DOHH2 (cell line): ENCODE data around the gene IMMT.

Source experiments
- EZH2phosphoT487 ChIP-seq: fragments of 200-600 bp; sonication (generic); IDR thresholded peaks from 2 replicates; pipeline ENCODE4 v1.6.1; 2017; ENCODE audit warnings: borderline replicate concordance, mild to moderate bottlenecking, antibody characterized with exemption, low read length, moderate library complexity, mixed read lengths
- TF ChIP-seq, protein P1 (sequence below): fragments of 200-600 bp; sonication (generic); IDR thresholded peaks from one replicate; pipeline ENCODE4 v1.5.1; 2014; ENCODE audit warnings: antibody characterized with exemption, mild to moderate bottlenecking, low read depth, low read length; ENCODE audit not compliant: poor library complexity, severe bottlenecking

- TF ChIP-seq, protein P1, sequence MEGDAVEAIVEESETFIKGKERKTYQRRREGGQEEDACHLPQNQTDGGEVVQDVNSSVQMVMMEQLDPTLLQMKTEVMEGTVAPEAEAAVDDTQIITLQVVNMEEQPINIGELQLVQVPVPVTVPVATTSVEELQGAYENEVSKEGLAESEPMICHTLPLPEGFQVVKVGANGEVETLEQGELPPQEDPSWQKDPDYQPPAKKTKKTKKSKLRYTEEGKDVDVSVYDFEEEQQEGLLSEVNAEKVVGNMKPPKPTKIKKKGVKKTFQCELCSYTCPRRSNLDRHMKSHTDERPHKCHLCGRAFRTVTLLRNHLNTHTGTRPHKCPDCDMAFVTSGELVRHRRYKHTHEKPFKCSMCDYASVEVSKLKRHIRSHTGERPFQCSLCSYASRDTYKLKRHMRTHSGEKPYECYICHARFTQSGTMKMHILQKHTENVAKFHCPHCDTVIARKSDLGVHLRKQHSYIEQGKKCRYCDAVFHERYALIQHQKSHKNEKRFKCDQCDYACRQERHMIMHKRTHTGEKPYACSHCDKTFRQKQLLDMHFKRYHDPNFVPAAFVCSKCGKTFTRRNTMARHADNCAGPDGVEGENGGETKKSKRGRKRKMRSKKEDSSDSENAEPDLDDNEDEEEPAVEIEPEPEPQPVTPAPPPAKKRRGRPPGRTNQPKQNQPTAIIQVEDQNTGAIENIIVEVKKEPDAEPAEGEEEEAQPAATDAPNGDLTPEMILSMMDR, result no peak
- no peak for TF ChIP-seq EZH2phosphoT487
Observed at GRCh38 chr2:86232910-86233309, 37.6 kb upstream of the IMMT start.
